ENCODE measurements around the gene MLN.

DNA sequence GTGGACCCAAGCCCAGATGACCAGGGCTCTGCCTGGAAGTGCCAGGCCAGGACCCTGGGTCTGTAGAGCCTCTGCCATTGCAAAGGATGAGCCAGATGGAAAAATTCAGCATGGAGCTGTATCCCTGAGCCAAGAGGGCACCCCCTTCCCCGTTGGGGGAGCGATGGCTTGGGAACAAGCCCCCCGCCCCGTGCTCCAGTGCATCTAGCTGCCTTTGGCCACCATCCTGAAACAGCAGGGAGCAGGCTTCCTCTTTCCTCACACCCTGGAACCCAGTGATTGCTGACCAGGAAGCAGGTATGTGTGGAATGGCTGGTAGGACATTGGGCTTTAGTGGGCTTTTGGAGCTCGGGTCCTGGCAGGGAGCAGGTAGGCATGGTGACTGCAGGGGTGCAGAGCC is 2.2 kb downstream of the MLN start:
- TF ChIP-seq, protein P1, sequence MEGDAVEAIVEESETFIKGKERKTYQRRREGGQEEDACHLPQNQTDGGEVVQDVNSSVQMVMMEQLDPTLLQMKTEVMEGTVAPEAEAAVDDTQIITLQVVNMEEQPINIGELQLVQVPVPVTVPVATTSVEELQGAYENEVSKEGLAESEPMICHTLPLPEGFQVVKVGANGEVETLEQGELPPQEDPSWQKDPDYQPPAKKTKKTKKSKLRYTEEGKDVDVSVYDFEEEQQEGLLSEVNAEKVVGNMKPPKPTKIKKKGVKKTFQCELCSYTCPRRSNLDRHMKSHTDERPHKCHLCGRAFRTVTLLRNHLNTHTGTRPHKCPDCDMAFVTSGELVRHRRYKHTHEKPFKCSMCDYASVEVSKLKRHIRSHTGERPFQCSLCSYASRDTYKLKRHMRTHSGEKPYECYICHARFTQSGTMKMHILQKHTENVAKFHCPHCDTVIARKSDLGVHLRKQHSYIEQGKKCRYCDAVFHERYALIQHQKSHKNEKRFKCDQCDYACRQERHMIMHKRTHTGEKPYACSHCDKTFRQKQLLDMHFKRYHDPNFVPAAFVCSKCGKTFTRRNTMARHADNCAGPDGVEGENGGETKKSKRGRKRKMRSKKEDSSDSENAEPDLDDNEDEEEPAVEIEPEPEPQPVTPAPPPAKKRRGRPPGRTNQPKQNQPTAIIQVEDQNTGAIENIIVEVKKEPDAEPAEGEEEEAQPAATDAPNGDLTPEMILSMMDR (IDR thresholded peaks at IDR 0.05), result no peak
- TF ChIP-seq POLR2A (IDR thresholded peaks at IDR 0.05), result no peak

Measured in esophagus squamous epithelium (tissue), 4 donors.